ENCODE data around the gene PRKCA. TPM values are rescaled to one million over a fixed set of nuclear protein-coding genes. Genes with fewer than 3 reads are reported as not detected.
A peak's percentile ranks its signal among the peaks of the same experiment; 100 is the strongest.
"Not testable (repeated sequence)": the region's sequence is repeated elsewhere in the genome, so short reads cannot be mapped to it uniquely, and the experiment has no call there.

PRKCA gene
- total RNA-seq, 6 experiments from 2014 or later: 81.2 to 106 (median 92.9) TPM

- TF ChIP-seq CTCF (IDR thresholded peaks at IDR 0.05): no peak
- H3K4me1 Mint-ChIP-seq (ENCODE audit: low read depth): peaks cover 42% of the 10 kb centered on the region
- no peak overlapping the region for H3K27ac Mint-ChIP-seq
- H3K9me3 Mint-ChIP-seq: no peaks in the 10 kb centered on the region
- H3K27me3 Mint-ChIP-seq (ENCODE audit: insufficient read depth): peaks cover 2% of the 10 kb centered on the region; the same call in 1 of the 2 replicates
- H3K4me3 Mint-ChIP-seq: no peak overlapping the region
- no peak for DNase-seq
- peaks cover 27% of the 10 kb centered on the region for H3K36me3 Mint-ChIP-seq (ENCODE audit: low read depth)
Measured at GRCh38 chr17:66338937-66339336, 36.5 kb downstream of the PRKCA start.

GRCh38 chr17:66339561-66339960 is 37.1 kb downstream of the PRKCA start:
- no peak for TF ChIP-seq CTCF (IDR thresholded peaks at IDR 0.05)
- H3K9me3 Mint-ChIP-seq: no peaks in the 10 kb centered on the region
- no peak for DNase-seq
- H3K36me3 Mint-ChIP-seq (ENCODE audit: low read depth): peaks cover 25% of the 10 kb centered on the region
- no peak overlapping the region for H3K4me3 Mint-ChIP-seq
- peaks cover 44% of the 10 kb centered on the region for H3K4me1 Mint-ChIP-seq (ENCODE audit: low read depth)
- H3K27ac Mint-ChIP-seq: no peak overlapping the region
- peaks cover 2% of the 10 kb centered on the region; the same call in 1 of the 2 replicates for H3K27me3 Mint-ChIP-seq (ENCODE audit: insufficient read depth)

- Mint-ChIP-seq H3K27me3 (ENCODE audit: insufficient read depth) (no peaks in the 10 kb centered on the region), H3K9me3 (no peaks in the 10 kb centered on the region), H3K27ac (no peak overlapping the region), H3K36me3 (ENCODE audit: low read depth) (peaks cover 17% of the 10 kb centered on the region), H3K4me3 (no peak overlapping the region), H3K4me1 (ENCODE audit: low read depth) (peaks cover 56% of the 10 kb centered on the region)
- no peak for DNase-seq
- no peak for TF ChIP-seq CTCF (IDR thresholded peaks at IDR 0.05)
Measured at GRCh38 chr17:66340720-66341119, 38.3 kb downstream of the PRKCA start.

GRCh38 chr17:66341462-66341861 is 39.0 kb downstream of the PRKCA start:
- H3K27me3 Mint-ChIP-seq (ENCODE audit: insufficient read depth): no peaks in the 10 kb centered on the region
- H3K27ac Mint-ChIP-seq: no peak overlapping the region
- no peak overlapping the region for H3K4me3 Mint-ChIP-seq
- no peak for TF ChIP-seq CTCF (IDR thresholded peaks at IDR 0.05)
- no peaks in the 10 kb centered on the region for H3K9me3 Mint-ChIP-seq
- peaks cover 12% of the 10 kb centered on the region for H3K36me3 Mint-ChIP-seq (ENCODE audit: low read depth)
- no peak for DNase-seq
- H3K4me1 Mint-ChIP-seq (ENCODE audit: low read depth): peaks cover 56% of the 10 kb centered on the region

- peaks cover 12% of the 10 kb centered on the region for H3K36me3 Mint-ChIP-seq (ENCODE audit: low read depth)
- not testable (repeated sequence) for H3K9me3 Mint-ChIP-seq; H3K4me3 Mint-ChIP-seq; H3K27me3 Mint-ChIP-seq (ENCODE audit: insufficient read depth); DNase-seq; H3K27ac Mint-ChIP-seq
- peaks cover 59% of the 10 kb centered on the region for H3K4me1 Mint-ChIP-seq (ENCODE audit: low read depth)
Measured at GRCh38 chr17:66342263-66342662, 39.9 kb downstream of the PRKCA start.

GRCh38 chr17:66343531-66344078 is 41.2 kb downstream of the PRKCA start:
- Mint-ChIP-seq H3K4me1 (ENCODE audit: low read depth) (peaks cover 63% of the 10 kb centered on the region), H3K27me3 (ENCODE audit: insufficient read depth) (no peaks in the 10 kb centered on the region), H3K27ac (peak overlapping the region; percentile 10; the same call in 1 of the 2 replicates), H3K36me3 (ENCODE audit: low read depth) (peaks cover 12% of the 10 kb centered on the region), H3K9me3 (no peaks in the 10 kb centered on the region), H3K4me3 (no peak overlapping the region)
- TF ChIP-seq CTCF (IDR thresholded peaks at IDR 0.05): no peak
- no peak for DNase-seq

Measured in HFFc6 (cell line).